ENCODE data around the gene KAT7.

GRCh38 chr17:49851387-49852291 is 63.2 kb downstream of the KAT7 start:
- TF ChIP-seq POLR2A (IDR thresholded peaks at IDR 0.05) (no peak), CTCF (IDR thresholded peaks at IDR 0.05) (peak; percentile 29 to 77 (median 70))
